Measurements from ENCODE around the gene TTC33.

Gene TTC33

DNA sequence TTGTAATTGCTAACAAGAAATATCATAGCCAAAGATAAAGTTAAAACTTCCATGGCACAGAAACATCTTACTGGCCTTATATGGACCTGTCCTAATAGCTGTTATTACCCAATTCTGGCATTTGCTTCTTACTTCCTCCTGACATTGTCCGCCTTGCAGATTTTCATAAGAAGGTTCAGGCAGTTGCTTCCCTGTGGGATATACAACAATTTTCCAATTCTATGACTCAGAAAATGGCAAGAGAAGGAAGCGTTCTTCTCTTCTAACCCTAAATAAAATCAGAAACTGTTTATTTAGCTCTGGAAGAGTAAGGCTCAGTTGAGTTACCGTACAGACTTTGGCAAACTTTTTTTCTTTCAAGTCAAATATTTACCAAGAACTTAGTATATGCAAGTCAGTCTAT, 40.7 kb upstream of the TTC33 start:
- TF ChIP-seq, protein P1, sequence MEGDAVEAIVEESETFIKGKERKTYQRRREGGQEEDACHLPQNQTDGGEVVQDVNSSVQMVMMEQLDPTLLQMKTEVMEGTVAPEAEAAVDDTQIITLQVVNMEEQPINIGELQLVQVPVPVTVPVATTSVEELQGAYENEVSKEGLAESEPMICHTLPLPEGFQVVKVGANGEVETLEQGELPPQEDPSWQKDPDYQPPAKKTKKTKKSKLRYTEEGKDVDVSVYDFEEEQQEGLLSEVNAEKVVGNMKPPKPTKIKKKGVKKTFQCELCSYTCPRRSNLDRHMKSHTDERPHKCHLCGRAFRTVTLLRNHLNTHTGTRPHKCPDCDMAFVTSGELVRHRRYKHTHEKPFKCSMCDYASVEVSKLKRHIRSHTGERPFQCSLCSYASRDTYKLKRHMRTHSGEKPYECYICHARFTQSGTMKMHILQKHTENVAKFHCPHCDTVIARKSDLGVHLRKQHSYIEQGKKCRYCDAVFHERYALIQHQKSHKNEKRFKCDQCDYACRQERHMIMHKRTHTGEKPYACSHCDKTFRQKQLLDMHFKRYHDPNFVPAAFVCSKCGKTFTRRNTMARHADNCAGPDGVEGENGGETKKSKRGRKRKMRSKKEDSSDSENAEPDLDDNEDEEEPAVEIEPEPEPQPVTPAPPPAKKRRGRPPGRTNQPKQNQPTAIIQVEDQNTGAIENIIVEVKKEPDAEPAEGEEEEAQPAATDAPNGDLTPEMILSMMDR (IDR thresholded peaks at IDR 0.05) = no peak

- TF ChIP-seq, protein P1 (IDR thresholded peaks at IDR 0.05) = no peak
These were observed 36.0 kb upstream of the TTC33 start for GRCh38 chr5:40791715-40792139.

- TF ChIP-seq, protein P1 (IDR thresholded peaks at IDR 0.05) = no peak
These were observed 35.3 kb upstream of the TTC33 start for GRCh38 chr5:40790947-40791593.

- TF ChIP-seq, protein P1 (IDR thresholded peaks at IDR 0.05) = no peak
These were observed 32.2 kb upstream of the TTC33 start for GRCh38 chr5:40787986-40788385.

GRCh38 chr5:40784916-40785315, 29.2 kb upstream of the TTC33 start:
- TF ChIP-seq, protein P1 (IDR thresholded peaks at IDR 0.05) = no peak

GRCh38 chr5:40784027-40784653, 28.4 kb upstream of the TTC33 start:
- TF ChIP-seq, protein P1 (IDR thresholded peaks at IDR 0.05) = no peak

- TF ChIP-seq, protein P1 (IDR thresholded peaks at IDR 0.05) = no peak
These were observed 26.2 kb upstream of the TTC33 start for GRCh38 chr5:40781843-40782409.

Data from LNCAP (cell line).